ENCODE measurements around the gene MEFV.
"Not testable (repeated sequence)": the region's sequence is repeated elsewhere in the genome, so short reads cannot be mapped to it uniquely, and the experiment has no call there.

MEFV gene

GRCh38 chr16:3215601-3216262 is 40.7 kb downstream of the MEFV start:
- DNase-seq: peak; percentile 36

GRCh38 chr16:3214904-3215600 is 41.4 kb downstream of the MEFV start:
- DNase-seq: peak; percentile 31

- no peak for DNase-seq
Observed at GRCh38 chr16:3212567-3212966, 43.9 kb downstream of the MEFV start.

- DNase-seq: no peak
Observed at GRCh38 chr16:3212006-3212405, 44.4 kb downstream of the MEFV start.

- no peak for DNase-seq
Observed at GRCh38 chr16:3207086-3207953, 49.1 kb downstream of the MEFV start.

GRCh38 chr16:3205939-3206338 is 50.5 kb downstream of the MEFV start:
- DNase-seq: not testable (repeated sequence)

GRCh38 chr16:3202903-3203539 is 53.4 kb downstream of the MEFV start:
- DNase-seq: no peak

- DNase-seq: no peak
Observed at GRCh38 chr16:3198334-3199072, 57.9 kb downstream of the MEFV start.

- DNase-seq: not testable (repeated sequence)
Observed at GRCh38 chr16:3197694-3198333, 58.6 kb downstream of the MEFV start.

GRCh38 chr16:3195975-3196374 is 60.5 kb downstream of the MEFV start:
- DNase-seq: no peak

- no peak for DNase-seq
Observed at GRCh38 chr16:3194792-3195191, 61.6 kb downstream of the MEFV start.

GRCh38 chr16:3193221-3194212 is 62.9 kb downstream of the MEFV start:
- no peak for DNase-seq

- DNase-seq: no peak
Observed at GRCh38 chr16:3192476-3193019, 63.9 kb downstream of the MEFV start.
